HL-60 (cell line): Measurements from ENCODE around the gene SPOCK3.

ENCODE experiments used
- TF ChIP-seq, protein P1 (sequence below): IDR thresholded peaks from 2 replicates; pipeline ENCODE4 v1.6.1; 2012; ENCODE audit warnings: low read depth; ENCODE audit not compliant: insufficient replicate concordance
- TF ChIP-seq, protein P2 (sequence below): IDR thresholded peaks from one replicate; pipeline ENCODE4 v1.5.1; 2011; ENCODE audit warnings: low read length, control low read depth, inconsistent platforms; ENCODE audit not compliant: insufficient read depth

DNA sequence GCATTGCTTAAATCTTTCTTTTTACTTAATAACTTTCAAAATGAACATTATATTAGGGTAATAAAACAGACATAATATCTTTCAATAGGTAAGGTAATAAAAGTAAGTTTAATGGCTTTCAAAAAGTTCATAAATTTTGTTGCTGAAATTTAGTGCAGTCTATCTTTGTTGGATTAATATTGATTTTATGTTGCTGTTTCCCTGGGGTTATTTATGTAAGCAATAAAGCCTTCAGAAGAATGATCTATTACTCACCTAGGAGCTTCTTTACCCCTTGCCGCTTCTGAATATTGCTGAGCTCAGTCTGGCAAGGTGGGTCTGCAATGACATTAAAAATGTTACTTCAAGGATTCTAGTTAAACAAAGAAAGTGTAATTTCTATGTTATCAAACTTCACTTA is 492.6 kb downstream of the SPOCK3 start:
- TF ChIP-seq, protein P1, sequence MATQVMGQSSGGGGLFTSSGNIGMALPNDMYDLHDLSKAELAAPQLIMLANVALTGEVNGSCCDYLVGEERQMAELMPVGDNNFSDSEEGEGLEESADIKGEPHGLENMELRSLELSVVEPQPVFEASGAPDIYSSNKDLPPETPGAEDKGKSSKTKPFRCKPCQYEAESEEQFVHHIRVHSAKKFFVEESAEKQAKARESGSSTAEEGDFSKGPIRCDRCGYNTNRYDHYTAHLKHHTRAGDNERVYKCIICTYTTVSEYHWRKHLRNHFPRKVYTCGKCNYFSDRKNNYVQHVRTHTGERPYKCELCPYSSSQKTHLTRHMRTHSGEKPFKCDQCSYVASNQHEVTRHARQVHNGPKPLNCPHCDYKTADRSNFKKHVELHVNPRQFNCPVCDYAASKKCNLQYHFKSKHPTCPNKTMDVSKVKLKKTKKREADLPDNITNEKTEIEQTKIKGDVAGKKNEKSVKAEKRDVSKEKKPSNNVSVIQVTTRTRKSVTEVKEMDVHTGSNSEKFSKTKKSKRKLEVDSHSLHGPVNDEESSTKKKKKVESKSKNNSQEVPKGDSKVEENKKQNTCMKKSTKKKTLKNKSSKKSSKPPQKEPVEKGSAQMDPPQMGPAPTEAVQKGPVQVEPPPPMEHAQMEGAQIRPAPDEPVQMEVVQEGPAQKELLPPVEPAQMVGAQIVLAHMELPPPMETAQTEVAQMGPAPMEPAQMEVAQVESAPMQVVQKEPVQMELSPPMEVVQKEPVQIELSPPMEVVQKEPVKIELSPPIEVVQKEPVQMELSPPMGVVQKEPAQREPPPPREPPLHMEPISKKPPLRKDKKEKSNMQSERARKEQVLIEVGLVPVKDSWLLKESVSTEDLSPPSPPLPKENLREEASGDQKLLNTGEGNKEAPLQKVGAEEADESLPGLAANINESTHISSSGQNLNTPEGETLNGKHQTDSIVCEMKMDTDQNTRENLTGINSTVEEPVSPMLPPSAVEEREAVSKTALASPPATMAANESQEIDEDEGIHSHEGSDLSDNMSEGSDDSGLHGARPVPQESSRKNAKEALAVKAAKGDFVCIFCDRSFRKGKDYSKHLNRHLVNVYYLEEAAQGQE: no peak
- TF ChIP-seq, protein P2, sequence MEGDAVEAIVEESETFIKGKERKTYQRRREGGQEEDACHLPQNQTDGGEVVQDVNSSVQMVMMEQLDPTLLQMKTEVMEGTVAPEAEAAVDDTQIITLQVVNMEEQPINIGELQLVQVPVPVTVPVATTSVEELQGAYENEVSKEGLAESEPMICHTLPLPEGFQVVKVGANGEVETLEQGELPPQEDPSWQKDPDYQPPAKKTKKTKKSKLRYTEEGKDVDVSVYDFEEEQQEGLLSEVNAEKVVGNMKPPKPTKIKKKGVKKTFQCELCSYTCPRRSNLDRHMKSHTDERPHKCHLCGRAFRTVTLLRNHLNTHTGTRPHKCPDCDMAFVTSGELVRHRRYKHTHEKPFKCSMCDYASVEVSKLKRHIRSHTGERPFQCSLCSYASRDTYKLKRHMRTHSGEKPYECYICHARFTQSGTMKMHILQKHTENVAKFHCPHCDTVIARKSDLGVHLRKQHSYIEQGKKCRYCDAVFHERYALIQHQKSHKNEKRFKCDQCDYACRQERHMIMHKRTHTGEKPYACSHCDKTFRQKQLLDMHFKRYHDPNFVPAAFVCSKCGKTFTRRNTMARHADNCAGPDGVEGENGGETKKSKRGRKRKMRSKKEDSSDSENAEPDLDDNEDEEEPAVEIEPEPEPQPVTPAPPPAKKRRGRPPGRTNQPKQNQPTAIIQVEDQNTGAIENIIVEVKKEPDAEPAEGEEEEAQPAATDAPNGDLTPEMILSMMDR: no peak
